GM18507 (cell line): ENCODE measurements around the gene SLC35E2B.
A peak's percentile ranks its signal among the peaks of the same experiment; 100 is the strongest.
"Not testable (repeated sequence)": the region's sequence is repeated elsewhere in the genome, so short reads cannot be mapped to it uniquely, and the experiment has no call there.

Experiments
- DNase-seq: peaks from one replicate; pipeline ENCODE4 v3.0.0; 2011; ENCODE audit warnings: low read depth; ENCODE audit not compliant: insufficient read length; ENCODE audit errors: extremely low spot score
- FAIRE-seq: peaks from 2 replicates; lab custom pipeline; 2011; peaks lifted over from hg19 to GRCh38; lab: Jason Lieb, UNC

SLC35E2B gene

DNA sequence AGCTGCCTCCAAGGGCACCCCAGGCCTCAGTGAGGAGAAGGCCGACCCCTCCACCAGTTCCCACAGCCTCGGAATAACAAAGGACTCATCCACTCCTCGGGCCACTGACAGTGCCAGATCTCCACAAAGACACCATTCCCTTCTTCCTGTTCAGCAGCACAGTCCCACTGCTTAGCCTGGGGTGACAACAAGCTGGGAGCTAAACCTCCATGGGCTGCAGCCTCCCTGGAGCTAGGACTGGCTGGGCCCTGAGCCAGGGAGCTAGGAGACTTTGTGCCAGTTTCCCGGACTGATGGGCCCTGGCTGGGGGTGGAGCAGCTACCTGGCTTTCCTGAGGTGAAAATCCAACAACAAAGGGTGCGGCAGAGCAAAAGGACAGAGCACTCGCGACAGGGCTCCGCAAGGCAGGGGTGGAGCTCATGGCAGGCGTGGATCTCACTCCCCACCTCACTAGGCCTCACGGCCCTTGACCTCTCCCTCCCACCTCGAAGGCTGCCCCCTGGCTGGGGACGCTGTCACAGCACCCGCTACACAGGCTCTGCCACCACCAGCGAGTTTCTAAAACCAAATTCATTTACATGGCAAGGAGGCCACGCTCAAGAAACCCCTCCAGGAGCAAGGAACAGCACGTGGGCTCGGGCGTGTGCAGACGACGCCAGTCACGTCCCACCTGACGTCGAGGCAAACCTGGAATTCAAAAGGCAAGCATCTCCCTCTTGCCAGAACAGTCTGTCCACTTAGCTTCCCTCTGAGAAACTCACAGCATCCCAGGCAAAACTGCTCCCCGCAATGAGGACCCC is 13.8 kb downstream of the SLC35E2B start:
- DNase-seq: peak; percentile 39
- FAIRE-seq: peak; percentile 81

- DNase-seq (peak; percentile 76), FAIRE-seq (peak; percentile 96)
Observed at GRCh38 chr1:1677718-1678580, 14.6 kb downstream of the SLC35E2B start.

DNA sequence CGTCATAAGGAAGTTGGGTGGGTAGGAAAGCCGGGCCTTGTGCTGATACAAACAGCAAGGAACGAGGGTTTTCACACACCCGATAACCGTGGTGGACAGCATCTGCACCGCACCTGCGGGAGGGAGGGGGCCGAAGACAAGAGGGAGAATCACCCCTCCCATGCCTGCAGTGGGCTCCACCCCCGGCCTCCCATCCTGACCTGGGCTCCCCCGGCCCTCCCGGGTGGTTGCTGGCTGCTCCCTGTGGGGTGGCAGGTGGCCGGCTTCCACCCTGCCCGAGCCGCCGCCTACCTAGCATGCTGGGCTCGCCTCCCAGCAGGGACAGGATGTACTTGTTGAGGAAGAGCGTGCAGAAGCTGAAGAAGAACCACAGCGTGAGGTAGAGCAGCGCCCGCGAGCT is 16.5 kb downstream of the SLC35E2B start:
- FAIRE-seq, DNase-seq: not testable (repeated sequence)

GRCh38 chr1:1675218-1675617 is 17.4 kb downstream of the SLC35E2B start:
- peak; percentile 97 for FAIRE-seq
- DNase-seq: not testable (repeated sequence)

DNA sequence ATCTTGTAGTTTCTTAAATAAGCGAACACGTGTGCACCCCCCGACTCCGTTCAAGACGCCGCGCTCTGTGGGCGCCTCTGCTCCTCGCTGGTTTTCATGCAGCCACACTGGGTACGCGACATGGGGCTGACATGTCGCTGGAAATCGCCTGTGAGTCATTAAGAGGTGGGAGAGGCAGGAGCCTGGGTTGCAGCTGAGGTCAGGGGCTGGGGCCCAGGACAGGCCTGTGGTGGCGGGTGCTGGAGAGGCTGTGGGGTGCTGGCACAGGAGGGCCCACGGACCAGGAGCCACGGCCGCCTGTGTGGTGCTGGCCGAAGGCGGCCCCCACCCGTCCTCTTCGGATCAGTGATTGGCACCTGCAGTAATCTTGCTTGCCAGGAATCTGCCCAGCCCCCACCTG is 17.8 kb downstream of the SLC35E2B start:
- not testable (repeated sequence) for DNase-seq, FAIRE-seq

DNA sequence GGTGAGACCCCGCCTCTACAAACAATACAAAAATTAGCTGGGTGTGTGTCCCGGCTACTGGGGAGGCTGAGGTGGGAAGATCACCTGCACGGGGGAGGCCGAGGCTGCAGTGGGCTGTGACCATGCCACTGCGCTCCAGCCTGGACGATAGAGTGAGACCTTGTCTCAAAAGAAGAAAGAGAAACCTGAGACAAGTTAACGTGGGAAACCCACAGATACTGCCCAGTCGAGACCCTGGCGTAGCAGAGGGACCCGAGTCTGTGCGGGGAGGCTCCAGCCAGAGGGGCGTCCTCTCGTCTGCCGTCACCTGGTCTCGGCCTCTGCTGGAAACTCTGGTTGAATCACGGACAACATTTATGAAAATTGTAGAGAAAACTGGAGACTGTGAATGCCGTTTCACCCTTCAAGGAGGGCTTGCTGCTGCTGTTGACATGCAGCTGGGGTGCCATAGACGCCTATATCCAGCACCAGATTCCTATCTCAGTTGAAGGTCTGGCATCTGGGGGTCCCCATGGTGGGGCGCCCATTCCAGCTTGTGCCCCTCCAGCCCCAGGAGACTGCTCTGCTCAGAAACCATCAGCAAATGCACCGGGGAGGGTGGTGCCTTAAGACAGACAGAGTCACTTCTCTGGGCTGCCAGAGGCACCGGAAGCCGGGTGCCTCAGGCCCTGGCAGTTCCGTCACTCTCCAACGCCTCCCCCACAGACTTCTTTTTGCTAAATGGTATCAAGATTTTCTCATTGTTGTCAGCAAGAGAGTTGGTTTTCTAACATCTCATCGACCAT is 20.2 kb downstream of the SLC35E2B start:
- peak; percentile 51 for FAIRE-seq
- DNase-seq: no peak

GRCh38 chr1:1671365-1672119 is 21.1 kb downstream of the SLC35E2B start:
- peak; percentile 24 for FAIRE-seq
- no peak for DNase-seq

DNA sequence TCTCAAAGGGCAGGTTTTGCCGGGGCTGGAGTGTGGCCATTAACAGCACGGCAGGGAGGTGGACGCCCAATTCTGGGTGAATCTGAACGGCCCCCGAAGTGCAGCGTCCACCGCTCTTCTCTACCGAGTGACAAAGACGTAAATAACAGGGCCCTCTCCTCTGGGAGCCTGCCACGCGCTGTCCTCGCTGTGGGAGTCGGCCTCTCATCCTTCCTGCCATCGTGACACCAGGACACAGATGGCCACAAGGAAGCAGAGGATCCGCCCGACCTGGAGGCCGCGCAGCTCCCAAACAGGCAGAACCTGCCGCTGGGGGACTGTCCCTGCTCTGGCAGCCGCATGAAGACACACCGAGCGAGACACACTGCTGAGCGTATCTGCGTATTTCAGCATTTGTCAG is 21.7 kb downstream of the SLC35E2B start:
- DNase-seq: no peak

GRCh38 chr1:1669468-1670440 is 22.8 kb downstream of the SLC35E2B start:
- no peak for FAIRE-seq

More for the DNA sequence above, 21.7 kb downstream of the SLC35E2B start:
- FAIRE-seq: no peak

GRCh38 chr1:1666526-1666925 is 26.1 kb downstream of the SLC35E2B start:
- FAIRE-seq (no peak), DNase-seq (no peak)

More at GRCh38 chr1:1669468-1670440, 22.8 kb downstream of the SLC35E2B start:
- DNase-seq: no peak

- FAIRE-seq (no peak), DNase-seq (no peak)
Observed at GRCh38 chr1:1665815-1666251, 26.8 kb downstream of the SLC35E2B start.

GRCh38 chr1:1664941-1665814 is 27.4 kb downstream of the SLC35E2B start:
- FAIRE-seq: no peak
- DNase-seq: no peak

DNA sequence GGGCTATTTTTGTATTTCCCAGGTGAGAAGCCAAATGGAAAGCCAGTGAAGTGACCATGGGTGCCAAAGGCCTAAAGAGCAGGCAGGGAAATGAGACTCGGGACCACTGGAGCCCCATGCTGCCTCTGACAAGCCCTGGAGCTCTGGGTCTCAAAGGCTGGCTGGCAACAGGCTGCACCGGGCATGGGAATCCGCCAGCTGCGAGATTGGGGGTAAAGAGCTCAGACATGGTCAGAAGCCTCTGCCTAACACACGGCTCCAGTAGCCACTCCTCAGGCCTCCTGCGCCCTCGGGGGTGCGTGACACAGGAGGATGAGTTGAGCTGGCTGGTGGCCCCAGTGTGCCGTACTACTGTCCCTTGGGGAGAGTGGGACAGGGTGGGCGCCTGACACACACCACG is 28.3 kb downstream of the SLC35E2B start:
- DNase-seq, FAIRE-seq: not testable (repeated sequence)

GRCh38 chr1:1662830-1663560 is 29.6 kb downstream of the SLC35E2B start:
- not testable (repeated sequence) for DNase-seq, FAIRE-seq

DNA sequence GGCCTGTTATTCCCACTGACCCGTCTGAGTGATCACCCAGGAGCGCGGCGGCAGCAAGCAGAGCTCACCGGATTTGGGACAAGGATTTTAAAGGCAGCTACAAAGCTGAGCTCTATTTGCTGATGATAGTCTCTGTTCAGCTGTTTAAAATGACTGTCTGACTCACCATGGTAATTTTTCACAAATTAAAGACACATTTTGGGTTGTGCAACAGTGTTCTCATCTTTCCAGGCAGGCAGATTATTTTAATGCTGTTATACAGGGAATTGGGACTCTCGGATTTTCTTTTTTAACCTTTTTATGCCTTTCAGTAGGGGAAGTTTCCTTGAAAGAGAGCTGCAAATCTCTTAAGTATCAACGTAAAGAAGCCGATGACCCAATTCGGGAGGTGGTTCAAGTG is 30.2 kb downstream of the SLC35E2B start:
- FAIRE-seq, DNase-seq: not testable (repeated sequence)
